HG03442 (cell line): ENCODE results near the gene LTA.
A peak's percentile ranks its signal among the peaks of the same experiment; 100 is the strongest.
"Not testable (repeated sequence)": the region's sequence is repeated elsewhere in the genome, so short reads cannot be mapped to it uniquely, and the experiment has no call there.

ENCODE experiments used
- ATAC-seq: cut with Tn5 transposase; IDR thresholded peaks from one replicate; pipeline ENCODE4 v1.9.1; 2021; ENCODE audit warnings: mild to moderate bottlenecking, moderate library complexity; ENCODE audit not compliant: unreplicated experiment

The LTA gene

DNA sequence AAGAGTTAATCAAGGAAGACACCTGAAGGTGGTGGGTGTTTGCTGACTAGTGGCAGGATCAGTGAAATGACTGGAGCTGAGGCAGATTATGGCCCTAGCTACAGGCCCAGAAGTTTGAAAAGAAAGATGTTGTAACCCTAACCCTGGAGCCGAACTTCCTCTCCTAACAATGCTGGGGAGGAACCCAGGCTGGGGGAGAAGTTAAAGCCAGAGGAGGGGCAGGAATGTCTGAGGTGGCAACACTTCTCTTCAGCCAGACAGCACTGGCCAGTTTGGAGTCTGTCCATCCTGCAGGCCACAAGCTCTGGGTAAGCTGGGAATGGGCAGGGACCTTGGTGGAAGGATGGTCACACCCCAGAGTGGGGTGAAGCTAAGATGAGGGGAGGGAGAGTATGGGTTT, 13.9 kb downstream of the LTA start, which contains the start of gene LST1:
Gene LST1 (plus strand): TSS at position 270 of the 400 bp plus-strand sequence. CDS start 1,023 bp downstream, outside the sequence.
- ATAC-seq = no peak

DNA sequence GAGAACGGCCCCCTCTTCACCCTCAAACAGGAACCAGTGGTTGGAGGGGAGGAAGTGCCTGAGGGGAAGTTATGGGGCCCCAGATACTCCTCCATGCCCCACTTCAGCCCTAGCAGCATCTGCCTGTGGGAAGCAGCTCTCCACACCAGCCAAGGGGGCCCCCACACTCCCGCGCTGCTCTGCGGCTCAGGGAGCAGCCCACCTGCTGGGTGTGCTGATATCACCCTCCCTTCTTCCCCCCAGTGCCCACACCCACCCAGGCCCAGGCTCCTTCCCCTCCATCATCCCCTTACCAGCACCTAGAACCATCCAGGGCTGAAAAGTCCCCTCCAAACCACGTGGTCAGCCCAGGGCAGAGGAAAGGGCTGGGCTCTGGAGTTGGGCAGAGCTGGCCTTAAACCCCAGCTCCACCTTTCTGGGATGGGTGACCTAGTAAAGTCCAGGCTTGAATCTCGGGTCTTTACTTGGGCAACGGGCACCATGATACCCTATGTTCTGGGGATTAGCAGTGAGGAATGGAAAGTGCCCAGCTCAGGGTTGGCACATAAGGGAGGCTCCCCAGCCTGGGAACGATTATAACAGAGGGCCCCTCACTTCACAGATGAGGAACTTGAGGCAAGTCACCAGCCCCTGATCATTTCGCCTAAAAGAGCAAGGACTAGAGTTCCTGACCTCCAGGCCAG, 14.7 kb downstream of the LTA start:
- no peak for ATAC-seq

DNA sequence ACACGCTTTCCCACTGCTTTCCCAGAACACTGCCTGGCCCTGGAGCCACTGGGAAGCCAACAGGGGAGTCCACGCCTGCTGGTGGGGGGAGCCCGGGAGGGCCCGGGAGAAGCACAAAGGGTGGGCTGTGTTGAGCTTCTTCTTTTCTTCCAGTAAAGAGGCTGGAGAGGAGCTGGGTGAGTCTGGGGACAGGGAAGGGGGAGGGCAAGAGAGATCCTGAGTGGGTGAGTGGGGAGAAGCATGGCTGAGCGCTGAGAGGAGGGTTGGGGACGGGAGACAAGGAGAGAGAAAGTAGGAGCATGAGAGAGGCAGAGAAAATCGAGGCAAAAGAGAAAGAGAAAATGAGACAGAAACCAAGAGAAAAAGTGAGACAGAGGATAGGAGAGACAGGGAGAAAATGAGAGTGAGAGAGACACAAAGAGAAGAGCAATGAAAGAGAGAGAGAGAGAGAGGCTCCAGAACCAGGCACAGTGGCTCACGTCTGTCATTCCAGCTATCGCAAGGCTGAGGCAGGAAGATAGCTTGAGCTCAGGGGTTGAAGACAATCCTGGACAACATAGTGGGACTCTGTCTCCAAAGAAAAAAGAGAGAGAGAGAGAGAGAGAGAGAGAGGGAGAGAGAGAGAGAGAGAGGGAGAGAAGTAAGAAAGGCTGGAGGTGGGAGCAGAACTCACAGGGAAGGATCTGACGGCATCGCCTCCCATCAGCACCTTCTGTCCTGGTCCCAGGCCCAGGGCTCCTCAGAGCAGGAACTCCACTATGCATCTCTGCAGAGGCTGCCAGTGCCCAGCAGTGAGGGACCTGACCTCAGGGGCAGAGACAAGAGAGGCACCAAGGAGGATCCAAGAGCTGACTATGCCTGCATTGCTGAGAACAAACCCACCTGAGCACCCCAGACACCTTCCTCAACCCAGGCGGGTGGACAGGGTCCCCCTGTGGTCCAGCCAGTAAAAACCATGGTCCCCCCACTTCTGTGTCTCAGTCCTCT, 16.0 kb downstream of the LTA start:
- no peak for ATAC-seq

DNA sequence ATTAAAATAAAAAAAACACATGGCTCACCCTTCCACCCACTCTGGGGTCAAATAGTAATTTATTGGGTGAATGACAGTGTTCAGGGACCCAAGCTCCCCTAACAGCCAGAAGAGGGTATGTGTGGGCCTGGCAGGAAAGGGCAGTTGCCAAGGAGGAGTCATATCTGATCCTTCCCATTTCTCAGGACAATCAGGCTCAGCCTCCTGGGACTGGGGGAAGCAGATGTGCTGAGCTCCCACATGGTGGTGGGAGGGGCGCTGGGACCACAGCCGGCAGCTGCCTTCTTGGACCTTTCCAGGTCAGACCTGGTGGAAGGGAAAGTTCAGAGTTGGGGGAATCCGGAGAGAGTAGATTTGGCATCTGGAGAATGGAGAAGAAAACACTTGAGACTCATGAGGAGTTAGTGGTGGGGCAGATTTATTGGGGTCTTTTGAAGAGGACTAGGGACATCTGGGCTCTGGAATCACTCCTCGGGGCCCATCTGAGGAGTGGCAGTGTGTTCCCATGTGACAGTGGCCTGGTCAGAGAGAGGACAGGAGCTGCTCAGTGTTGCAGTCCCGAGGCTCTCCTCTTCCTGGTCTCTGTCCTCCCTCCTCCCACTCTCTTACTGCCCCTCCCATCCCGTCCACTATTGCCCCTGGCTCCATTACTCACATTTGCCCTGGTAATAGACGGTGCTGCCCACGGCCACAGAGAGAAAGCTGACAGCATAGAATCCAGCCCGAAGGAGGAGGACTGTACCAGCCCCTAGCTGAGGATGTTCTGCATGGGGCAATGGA, 17.0 kb downstream of the LTA start:
- no peak for ATAC-seq

DNA sequence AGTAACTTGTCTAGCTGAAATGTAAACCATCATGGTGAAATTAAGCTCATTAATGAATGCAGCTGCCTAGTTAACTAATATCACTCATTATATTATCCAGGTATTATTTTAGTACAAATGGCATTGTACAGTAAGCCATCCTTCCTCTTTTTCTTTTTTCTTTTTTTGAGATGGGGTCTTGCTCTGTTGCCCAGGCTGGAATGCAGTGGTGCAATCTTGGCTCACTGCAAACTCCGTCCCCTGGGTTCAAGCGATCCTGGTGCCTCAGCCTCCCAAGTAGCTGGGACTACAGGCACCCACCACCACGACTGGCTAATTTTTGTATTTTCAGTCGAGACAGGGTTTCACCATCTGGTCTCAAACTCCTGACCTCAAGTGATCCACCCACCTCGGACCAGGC, 18.6 kb downstream of the LTA start:
- ATAC-seq = not testable (repeated sequence)

DNA sequence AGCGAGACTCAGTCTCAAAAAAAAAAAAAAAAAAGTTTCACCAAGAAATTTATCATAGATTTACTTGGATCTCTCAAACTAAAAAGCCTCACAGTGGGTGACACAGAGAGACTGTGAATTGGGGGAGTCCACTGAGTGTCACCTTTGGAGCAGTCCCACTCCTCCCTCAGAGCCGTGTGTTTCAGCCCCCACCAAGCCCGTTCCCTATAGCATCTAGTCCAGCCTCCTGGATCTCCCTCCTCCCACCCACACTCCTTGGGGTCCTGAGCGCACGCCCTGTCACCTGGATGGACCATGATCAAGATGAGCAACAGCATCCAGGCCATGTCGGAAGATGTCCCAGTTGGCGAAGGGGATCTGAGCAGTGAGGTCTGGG, 20.3 kb downstream of the LTA start:
- ATAC-seq = no peak

DNA sequence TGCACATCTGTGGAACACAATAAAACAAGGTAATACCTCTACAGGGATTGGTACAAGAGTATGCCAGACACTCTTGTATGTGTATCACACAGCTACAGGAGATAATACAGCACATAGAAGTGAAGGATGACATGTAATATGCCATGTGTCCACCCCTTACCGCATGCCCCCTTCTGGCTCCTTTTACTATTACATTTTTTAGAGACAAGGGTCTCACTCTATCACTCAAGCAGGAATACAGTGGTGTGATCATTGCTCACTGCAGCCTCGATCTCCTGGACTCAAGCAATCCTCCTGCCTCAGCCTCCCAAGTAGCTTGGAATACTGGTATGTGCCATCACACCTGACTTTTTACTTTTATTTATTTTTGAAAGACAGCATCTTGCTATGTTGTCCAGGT, 24.9 kb downstream of the LTA start:
- no peak for ATAC-seq

DNA sequence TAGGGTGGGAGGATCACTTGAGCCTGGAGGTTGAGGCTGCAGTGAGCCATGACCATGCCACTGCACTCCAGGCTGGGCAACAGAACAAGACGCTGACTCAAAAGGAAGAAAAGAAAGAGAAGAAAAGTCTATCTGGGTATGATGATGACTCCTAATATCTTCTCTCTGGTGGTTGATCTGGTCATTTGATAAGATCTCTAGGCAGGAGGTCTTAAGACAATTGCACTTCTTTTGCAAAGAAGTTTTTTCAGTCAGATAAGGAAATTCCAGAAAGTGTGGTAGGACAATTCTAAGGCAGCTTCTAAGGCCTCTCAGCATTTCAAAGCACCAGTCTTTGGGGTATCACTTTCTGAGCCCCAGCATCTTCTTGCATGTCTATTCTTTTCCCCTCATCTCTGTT, 35.2 kb downstream of the LTA start:
- ATAC-seq = no peak

DNA sequence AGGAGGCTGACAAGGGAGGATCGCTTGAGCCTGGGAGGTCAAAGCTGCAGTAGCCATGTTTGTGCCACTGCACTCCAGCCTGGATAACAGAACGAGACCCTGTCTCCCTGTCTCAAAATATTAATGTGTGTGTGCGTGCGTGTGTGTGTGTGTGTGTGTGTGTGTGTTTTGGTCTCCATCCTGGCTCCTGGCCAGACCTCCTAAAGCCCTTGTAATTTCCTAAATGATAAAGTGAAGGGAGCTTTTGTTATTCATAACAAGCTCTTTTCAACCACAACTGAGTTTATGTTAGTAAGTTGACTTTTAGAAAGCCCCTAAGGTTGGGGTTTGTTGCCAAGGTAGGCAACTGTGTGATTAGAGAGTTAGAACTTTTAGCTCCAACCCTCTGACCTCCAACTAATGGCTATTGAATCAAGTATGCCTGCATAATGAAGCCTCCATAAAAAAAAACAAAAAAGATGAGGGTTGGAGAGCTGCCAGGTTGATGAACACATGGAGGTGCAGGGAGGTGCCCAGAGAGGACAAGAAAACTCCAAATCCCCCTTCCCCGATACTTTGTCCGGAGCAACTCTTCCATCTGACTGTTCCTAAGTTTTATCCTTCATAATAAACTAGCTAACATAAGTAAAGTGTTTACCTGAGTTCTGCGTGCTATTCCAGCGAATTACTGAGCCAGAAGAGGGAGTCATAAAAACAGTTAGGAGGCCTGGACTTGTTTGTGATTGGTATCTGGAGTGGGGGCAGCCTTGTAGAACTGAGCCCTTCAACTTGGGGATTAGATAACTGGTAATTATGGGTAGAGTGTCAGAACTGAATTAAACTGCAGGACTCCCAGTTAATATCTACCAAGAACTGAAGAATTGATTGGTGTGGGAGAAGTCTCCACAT, 37.7 kb downstream of the LTA start:
- no peak for ATAC-seq

DNA sequence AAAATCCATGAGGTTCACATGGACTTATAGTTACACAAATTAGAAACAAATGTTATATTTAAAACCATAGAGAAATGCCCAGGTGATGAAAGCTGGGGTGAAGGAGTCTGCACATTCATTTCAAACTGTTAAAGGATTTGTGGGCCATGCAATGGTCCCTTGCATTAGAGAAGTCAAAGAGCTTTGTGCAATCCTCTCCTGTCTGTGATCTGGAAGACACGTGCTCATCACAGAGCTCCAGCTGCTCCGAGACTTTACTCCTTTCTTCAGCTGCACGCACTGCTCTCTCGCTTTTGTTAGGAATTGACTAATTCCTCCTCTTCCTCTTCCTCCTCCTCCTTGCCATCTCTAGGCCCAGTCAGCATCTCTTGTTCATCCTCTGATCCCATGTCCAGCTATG, 38.9 kb downstream of the LTA start:
- no peak for ATAC-seq

DNA sequence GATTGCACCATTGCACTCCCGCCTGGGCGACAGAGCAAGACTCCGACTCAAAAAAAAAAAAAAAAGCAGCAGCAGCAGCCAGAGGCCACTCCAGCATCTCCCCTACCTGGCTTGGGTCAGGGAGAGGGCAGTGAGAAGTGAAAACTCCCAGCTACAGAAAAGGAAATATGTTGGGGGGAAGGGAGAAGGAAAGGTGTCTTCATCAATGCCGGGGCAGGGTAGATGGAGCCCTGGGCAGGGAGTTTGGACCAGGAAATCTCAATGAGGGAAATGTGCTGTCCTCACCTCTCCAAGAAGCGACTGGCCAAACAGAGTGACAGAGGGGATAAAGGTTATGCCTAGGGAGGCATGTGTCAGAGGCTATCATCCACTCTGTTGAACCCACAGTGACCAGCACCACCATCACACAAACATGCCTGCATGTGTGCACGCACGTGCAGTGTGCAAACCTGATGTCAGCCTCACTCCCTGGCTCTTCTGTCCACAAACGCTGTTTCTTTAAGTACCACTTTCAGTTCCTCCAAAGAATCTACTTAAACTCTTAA, 42.1 kb downstream of the LTA start:
- no peak for ATAC-seq

DNA sequence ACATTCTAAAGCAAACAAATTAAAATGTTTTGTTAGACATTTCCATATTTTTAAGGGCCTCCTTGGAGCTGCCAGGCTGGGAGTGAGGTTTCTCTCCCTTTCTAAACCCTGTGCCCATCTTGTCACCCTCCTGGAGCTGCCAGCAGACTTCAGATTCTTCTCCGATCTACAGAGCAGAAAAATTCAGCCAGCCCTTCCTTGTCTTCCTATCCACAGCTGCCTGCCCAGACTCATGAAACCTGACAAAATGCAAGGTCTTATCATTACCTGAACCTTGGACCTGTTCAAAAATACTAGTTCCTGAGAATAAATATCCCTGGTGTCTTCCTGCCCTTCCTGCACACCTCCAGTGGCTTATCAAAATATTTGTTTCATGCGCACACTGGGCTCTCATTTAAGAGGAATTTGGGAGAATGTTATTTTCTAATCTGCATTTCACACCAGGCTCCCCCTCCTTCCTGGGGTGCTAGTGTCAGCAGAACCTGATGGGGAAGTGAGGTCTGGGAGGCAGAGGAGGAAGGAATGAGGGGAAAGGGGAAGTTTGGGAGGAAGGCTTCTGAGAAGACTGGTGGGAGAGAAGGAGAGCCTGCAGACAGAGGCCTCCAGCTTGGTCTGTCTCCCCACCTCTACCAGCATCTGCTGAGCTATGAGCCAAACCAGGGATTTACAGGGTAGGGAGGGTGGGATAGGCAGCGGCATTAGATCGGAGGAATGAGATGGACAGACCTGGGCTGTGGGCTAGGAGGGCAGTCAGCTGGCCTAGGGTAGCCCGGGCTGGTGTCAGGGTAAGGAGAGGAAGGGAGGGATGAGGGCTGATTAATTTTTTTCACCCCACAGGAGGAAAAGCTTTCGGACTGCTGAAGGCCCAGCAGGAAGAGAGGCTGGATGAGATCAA, 42.8 kb downstream of the LTA start, which contains the start of gene AIF1:
Gene AIF1 (plus strand): TSS at position 551 of the 895 bp plus-strand sequence. CDS start 96 bp downstream, at position 647.
- no peak for ATAC-seq

DNA sequence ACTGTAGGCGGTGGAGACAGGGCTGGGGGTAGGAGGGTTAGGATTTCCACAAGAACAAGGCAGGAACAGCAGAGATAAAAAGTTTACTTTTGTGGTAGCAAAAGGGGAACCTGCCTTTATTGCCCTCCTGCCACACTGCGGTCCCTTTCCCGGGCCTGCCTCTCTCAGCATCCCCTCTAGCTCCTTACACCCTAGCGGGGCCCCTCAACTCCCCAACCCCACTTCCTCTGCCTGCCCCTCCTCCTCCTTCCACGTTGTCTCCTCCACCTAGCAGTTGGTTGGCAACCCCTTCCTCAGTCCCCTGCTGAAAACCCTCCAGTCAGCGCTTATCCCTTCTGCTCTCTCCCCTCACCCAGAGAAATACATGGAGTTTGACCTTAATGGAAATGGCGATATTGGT, 43.7 kb downstream of the LTA start:
- no peak for ATAC-seq

DNA sequence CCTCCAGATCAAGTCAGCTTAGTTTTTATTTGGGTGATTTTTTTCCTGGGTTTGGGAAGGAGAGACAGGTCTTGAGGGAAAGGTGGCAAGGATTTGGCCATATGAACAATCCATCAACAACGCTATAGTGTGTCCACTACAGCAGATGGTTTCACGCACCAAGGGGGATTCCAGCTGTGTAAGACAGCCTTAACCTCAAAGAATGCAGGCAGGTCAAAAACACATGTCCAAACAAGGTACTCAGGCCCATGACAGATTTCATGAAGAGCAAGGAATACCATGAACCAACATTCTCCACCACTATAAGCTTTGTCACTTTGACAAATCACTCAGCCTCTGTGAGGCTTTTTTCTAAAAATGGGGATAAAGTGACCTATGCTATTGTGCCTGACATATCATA, 44.9 kb downstream of the LTA start:
- no peak for ATAC-seq

DNA sequence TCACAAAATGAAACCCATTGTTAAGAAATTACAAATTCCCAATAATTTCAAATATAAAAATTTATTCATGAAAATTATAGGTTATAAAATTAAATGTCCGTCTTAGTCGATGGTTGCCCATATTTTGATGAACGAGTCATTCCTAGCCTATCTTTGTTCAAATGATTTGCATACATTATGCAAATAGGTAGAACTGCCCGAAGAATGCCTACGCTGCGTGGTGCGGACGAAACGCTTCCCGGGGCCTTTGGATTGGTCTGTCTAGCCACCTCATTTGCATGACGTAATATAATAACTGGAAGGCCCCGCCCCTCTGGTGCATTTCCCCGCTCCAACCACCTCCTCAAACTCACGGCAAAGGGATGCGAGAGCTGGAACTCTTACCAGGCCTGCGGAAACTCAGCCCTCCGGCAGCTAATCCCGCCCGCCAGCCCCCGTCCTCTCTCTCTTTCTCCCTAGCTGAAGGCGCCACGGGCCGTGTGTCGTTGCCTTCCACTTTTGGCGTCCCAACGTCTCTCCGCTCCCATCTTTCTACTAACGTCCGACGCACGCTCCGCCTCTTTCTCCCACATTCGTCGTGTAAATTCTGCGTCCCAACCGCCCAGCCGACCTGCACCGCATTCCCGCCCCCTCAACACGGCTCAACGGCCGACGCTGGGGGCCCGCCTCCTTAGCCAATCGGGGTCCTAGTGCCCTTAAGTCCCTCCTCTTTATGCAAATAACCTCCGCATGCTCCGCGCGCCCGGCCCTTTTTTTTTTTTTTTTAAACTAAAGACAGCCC, 47.9 kb downstream of the LTA start:
- ATAC-seq = peak; percentile 77

DNA sequence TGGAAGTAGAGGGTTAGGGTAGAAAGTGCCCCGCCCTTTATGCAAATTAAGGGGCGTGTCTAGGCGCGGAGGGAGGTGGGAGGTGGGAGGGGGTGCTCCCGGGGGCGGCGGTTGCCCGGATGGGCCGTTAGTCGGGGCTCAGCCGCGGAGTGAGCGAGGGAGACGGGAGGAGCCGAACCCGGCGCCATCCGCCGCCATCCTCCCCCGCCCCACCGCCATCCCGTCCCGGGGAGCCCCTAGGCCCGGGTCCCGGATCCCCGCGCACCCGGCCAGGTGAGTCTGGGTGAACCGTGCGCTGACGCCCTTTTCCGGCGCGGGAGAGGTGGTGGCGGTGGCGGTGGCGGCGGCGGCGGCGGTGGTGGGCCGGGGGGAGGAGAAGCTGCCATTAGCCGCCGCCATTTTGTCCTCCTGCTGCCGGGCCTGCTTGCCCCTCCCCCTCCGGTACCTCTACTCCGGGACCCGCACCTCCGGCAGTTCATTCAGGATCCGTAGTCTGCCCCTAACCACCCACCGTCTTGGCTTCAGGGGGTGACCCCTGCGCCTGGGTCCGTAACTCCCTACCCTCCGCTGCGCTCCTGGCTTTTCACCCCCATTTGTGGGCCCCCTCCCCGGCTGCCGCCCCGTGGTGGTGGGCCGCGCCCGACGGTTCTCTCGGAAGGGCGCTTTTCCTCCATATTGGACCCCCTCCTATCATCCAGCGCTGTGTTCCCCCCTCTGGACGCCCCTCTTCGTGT, 48.7 kb downstream of the LTA start, which contains the start of gene PRRC2A:
Gene PRRC2A (plus strand): TSS at position 130 of the 734 bp plus-strand sequence. CDS start 2,075 bp downstream, outside the sequence.
- peak; percentile 53 for ATAC-seq

DNA sequence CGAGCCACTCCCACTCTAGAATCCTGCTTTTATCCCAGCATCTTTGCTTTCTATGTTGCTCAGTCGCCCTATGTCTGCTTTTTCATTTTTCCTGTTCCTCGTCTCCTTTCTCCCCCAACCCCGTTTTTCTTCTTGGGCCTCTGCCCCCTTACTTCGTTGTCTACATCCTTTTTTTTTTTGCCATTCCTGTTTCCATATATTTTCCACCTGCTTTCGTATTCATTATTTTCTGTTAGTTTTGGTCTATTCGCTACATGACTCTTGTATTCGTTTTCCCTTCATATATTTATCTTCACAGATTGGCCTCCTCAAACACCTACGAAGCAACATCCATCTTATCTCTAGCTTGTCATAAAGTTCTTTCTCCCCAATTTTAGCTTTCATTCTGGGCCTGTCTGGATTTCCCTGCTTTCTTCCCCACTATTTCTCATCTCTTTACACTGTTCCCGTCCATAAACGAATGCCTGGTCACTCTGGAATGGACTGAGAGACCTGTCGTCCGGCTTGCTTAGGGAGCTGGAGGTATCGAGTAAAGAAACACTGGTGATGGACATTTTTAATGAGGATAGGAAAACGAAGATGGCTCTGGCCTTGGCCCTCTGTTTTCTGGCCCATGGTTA, 49.3 kb downstream of the LTA start:
- ATAC-seq = no peak
